Measurements from ENCODE around the gene LFNG. TPM values are rescaled to one million over a fixed set of nuclear protein-coding genes. Genes with fewer than 3 reads are reported as not detected.

Gene LFNG
- total RNA-seq, 2 experiments from 2014 or later, result 96.7 to 99.8 TPM

GRCh38 chr7:2483494-2483893, 36.1 kb upstream of the LFNG start:
- H3K9me3 Mint-ChIP-seq, result no peaks in the 10 kb centered on the region
- ATAC-seq (ENCODE audit: poor library complexity) (no peak), DNase-seq (no peak)
- Histone ChIP-seq H3K4me1 (ENCODE audit: insufficient read depth, low read length) (peaks cover 4% of the 10 kb centered on the region), H3K9me3 (ENCODE audit: control insufficient read depth in 1 of 2, insufficient read depth in 1 of 2, low read length in 2 of 2) (peaks cover 6 to 18% of the 10 kb centered on the region in 2 experiments), H3K27me3 (ENCODE audit: control insufficient read depth in 1 of 2, insufficient read depth in 2 of 2, low read length in 2 of 2) (no peaks in the 10 kb centered on the region), H3K36me3 (ENCODE audit: insufficient read depth, low read length) (no peaks in the 10 kb centered on the region), H3K27ac (ENCODE audit: low read depth in 1 of 2, low read length in 2 of 2) (no peak overlapping the region), H3K4me3 (ENCODE audit: low read length) (no peak overlapping the region)
- intact Hi-C loops (cut with DNase I, micrococcal nuclease), result no loop called here
- no peaks in the 10 kb centered on the region for H3K36me3 Mint-ChIP-seq (ENCODE audit: low read depth)
- no peak overlapping the region for H3K27ac Mint-ChIP-seq
- TF ChIP-seq, protein P1, sequence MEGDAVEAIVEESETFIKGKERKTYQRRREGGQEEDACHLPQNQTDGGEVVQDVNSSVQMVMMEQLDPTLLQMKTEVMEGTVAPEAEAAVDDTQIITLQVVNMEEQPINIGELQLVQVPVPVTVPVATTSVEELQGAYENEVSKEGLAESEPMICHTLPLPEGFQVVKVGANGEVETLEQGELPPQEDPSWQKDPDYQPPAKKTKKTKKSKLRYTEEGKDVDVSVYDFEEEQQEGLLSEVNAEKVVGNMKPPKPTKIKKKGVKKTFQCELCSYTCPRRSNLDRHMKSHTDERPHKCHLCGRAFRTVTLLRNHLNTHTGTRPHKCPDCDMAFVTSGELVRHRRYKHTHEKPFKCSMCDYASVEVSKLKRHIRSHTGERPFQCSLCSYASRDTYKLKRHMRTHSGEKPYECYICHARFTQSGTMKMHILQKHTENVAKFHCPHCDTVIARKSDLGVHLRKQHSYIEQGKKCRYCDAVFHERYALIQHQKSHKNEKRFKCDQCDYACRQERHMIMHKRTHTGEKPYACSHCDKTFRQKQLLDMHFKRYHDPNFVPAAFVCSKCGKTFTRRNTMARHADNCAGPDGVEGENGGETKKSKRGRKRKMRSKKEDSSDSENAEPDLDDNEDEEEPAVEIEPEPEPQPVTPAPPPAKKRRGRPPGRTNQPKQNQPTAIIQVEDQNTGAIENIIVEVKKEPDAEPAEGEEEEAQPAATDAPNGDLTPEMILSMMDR (IDR thresholded peaks at IDR 0.05), result no peak
- no peak overlapping the region for H3K4me3 Mint-ChIP-seq
- POLR2A ChIA-PET, result interaction anchor here (0.8 to 1.7 kb wide), 3 partner anchors 9 to 56 kb away, joined by 3 to 6 read pairs (median 3); no protein-coding TSS in a partner anchor
- H3K4me1 Mint-ChIP-seq (ENCODE audit: low read depth), result no peaks in the 10 kb centered on the region
- no peaks in the 10 kb centered on the region for H3K27me3 Mint-ChIP-seq
- CTCF ChIA-PET, result no interaction called here

- Histone ChIP-seq H3K27me3 (ENCODE audit: control insufficient read depth in 1 of 2, insufficient read depth in 2 of 2, low read length in 2 of 2) (no peaks in the 10 kb centered on the region), H3K4me1 (ENCODE audit: insufficient read depth, low read length) (no peaks in the 10 kb centered on the region), H3K4me3 (ENCODE audit: low read length) (no peak overlapping the region), H3K9me3 (ENCODE audit: control insufficient read depth in 1 of 2, insufficient read depth in 1 of 2, low read length in 2 of 2) (peaks cover 6 to 18% of the 10 kb centered on the region in 2 experiments), H3K36me3 (ENCODE audit: insufficient read depth, low read length) (no peaks in the 10 kb centered on the region), H3K27ac (ENCODE audit: low read depth in 1 of 2, low read length in 2 of 2) (no peak overlapping the region)
- H3K4me1 Mint-ChIP-seq (ENCODE audit: low read depth), result no peaks in the 10 kb centered on the region
- H3K27me3 Mint-ChIP-seq, result no peaks in the 10 kb centered on the region
- no peak overlapping the region for H3K27ac Mint-ChIP-seq
- ATAC-seq (ENCODE audit: poor library complexity), result no peak
- TF ChIP-seq, protein P1 (IDR thresholded peaks at IDR 0.05), result no peak
- no peak overlapping the region for H3K4me3 Mint-ChIP-seq
- intact Hi-C loops (cut with DNase I, micrococcal nuclease), result no loop called here
- POLR2A ChIA-PET, result no interaction called here
- no peaks in the 10 kb centered on the region for H3K36me3 Mint-ChIP-seq (ENCODE audit: low read depth)
- no peaks in the 10 kb centered on the region for H3K9me3 Mint-ChIP-seq
- CTCF ChIA-PET, result no interaction called here
- DNase-seq, result no peak
Measured at GRCh38 chr7:2484868-2485267, 34.7 kb upstream of the LFNG start.

DNA sequence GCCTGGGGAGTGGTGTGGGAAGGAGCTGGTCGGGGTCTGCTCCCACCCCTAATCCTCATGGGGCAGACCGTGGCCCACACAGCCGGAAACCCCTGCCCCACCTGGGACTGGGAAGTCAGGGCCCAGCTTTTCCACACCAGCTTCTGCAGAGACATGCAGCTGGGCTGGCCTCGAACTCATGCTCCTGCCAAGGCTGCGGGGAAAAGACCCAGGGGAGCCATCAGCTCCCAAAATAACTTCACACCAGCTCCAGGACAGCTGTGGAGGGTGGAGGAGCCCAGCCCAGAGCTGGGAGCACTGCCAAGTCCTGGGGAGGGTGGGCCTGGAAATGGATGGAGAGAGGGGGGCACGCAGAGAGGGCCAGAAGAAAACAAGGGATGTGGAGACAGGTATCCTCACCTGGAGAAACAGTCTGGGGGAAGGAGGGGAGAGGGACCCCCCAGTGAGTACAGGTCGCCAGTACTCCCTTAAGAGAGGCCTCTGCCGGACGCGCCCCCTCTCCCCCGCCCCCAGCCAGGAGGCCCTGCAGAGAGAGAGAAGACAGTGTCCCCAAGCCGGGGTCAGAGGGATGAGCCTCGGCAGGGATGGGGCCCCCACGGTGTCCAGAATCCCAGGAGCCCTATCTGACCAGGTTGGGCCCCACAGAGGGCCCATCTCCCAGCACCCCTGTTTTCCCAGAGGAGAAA, 31.8 kb upstream of the LFNG start:
- H3K4me1 Mint-ChIP-seq (ENCODE audit: low read depth), result no peaks in the 10 kb centered on the region
- no peaks in the 10 kb centered on the region for H3K27me3 ChIP-seq (ENCODE audit: control insufficient read depth in 1 of 2, insufficient read depth in 2 of 2, low read length in 2 of 2)
- no peaks in the 10 kb centered on the region for H3K27me3 Mint-ChIP-seq
- no peaks in the 10 kb centered on the region for H3K36me3 ChIP-seq (ENCODE audit: insufficient read depth, low read length)
- H3K4me1 ChIP-seq (ENCODE audit: insufficient read depth, low read length), result no peaks in the 10 kb centered on the region
- H3K4me3 ChIP-seq (ENCODE audit: low read length), result no peak overlapping the region
- intact Hi-C loops (cut with DNase I, micrococcal nuclease), result no loop called here
- CTCF ChIA-PET, result no interaction called here
- H3K27ac ChIP-seq (ENCODE audit: low read depth in 1 of 2, low read length in 2 of 2), result no peak overlapping the region
- DNase-seq (no peak), ATAC-seq (ENCODE audit: poor library complexity) (no peak)
- TF ChIP-seq, protein P1 (IDR thresholded peaks at IDR 0.05), result no peak
- H3K27ac Mint-ChIP-seq, result no peak overlapping the region
- H3K36me3 Mint-ChIP-seq (ENCODE audit: low read depth), result no peaks in the 10 kb centered on the region
- peaks cover 6 to 11% of the 10 kb centered on the region in 2 experiments for H3K9me3 ChIP-seq (ENCODE audit: control insufficient read depth in 1 of 2, insufficient read depth in 1 of 2, low read length in 2 of 2)
- no peaks in the 10 kb centered on the region for H3K9me3 Mint-ChIP-seq
- POLR2A ChIA-PET, result interaction anchor here (0.8 kb wide), 1 partner anchor 24 kb away, joined by 3 read pairs; no protein-coding TSS in a partner anchor
- H3K4me3 Mint-ChIP-seq, result no peak overlapping the region
